GM19468 (cell line): ENCODE results near the gene ELAVL3.
"Not testable (repeated sequence)": the region's sequence is repeated elsewhere in the genome, so short reads cannot be mapped to it uniquely, and the experiment has no call there.

Experiments used
- ATAC-seq: cut with Tn5 transposase; IDR thresholded peaks from one replicate; pipeline ENCODE4 v1.9.1; 2021; ENCODE audit warnings: mild to moderate bottlenecking, moderate library complexity, moderate number of reproducible peaks; ENCODE audit not compliant: unreplicated experiment; ENCODE audit errors: extremely low read depth

The ELAVL3 gene

DNA sequence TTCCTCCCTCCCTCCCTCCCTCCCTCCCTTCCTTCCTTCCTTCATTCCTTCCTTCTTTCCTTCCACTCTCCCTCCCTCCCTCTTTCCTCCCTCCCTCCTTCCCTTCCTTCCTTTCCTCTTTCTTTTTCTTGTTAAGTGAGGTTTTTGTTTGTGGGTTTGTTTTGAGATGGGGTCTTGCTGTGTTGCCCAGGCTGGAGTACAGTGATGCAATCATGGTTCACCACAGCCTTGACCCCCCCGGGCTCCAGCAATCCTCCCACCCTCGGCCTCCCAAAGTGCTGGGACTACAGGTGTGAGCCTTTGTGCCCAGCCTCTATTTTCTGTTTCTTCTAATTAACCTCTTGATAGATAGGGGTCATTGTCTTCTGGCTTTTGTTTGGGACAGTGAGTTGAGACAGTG, 19.4 kb downstream of the ELAVL3 start:
- no peak for ATAC-seq

DNA sequence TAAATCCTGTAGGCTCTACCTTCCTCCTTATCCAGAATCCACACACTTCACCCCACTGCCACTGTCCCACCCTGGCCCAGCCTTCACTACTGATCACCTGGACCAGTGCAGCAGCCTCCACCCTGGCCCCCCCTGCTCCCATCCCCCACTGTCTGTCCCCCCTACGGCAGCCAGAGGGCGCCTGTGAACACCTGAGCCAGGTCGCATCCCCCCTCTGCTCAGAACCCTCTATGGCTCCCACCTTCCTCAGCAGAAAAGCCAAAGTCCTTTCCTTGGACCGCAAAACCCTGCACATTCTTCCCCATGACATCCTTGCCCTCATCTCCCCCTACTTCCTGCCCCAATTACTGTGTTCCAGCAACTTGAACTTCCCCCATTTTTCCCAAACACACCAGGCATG, 20.6 kb downstream of the ELAVL3 start:
- ATAC-seq, result no peak

DNA sequence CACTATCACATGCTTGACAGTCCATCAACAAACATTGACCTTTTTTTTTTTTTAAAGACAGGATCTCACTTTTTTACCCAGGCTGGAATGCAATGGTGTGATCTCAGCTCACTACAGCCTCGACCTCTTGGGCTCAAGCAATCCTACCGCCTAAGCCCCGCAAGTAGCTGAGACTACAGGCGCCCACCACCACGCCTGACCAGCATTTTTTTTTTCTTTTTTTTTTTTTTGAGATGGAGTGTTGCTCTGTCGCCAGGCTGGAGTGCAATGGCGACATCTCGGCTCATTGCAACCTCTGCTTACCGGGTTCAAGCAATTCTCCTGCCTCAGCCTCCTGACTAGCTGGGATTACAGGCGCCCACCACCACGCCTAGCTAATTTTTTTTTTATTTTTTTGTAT, 21.9 kb downstream of the ELAVL3 start:
- ATAC-seq, result not testable (repeated sequence)

DNA sequence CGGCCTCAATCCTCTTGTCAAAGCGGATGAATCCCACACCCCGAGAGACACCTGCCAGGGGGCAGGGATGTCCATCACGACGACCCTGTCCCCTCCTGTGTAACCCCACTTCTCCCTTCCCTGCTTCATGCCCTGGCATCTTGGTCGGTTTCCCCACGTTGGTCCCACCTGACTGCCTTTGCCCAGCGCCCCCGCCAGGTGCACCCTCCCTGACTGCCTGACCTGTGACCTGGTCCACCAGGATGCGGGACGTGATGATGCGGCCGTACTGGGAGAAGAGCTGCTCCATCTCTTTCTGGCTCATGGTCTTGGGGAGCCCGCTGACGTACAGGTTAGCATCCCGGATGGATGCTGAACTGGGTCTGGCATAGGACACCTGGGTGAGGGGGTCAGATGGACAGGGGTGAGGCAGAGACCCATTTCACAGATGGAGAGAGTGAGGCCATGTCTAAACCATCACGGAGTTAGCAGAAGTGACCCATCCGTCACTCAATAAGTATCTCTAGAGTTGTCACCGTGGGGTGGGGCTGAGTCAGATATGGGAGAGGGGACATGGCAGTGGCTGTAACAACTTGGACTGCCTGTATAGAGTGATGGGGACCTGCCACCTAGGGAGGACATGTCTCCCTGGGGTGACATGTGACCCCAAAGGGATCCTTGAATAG, 22.5 kb downstream of the ELAVL3 start:
- no peak for ATAC-seq

DNA sequence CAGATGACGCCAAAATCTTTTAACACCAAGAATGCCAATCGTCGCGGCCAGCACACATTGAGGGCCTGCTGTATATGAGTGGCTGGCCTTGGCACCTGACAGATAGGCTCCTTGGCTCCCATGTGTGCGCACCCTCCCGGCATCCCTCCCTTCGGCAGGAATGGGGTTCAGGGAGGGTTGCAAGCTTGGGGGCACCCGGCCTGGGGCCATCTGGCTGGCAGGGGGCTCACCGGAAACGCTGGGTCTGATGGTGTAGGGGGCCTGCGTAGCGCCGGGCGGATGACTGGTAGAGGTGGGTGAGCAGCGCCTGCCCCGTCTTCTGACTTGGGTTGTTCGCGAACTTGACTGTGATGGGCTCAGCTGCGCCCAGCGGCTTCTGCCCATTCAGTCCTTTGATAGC, 23.0 kb downstream of the ELAVL3 start:
- no peak for ATAC-seq

DNA sequence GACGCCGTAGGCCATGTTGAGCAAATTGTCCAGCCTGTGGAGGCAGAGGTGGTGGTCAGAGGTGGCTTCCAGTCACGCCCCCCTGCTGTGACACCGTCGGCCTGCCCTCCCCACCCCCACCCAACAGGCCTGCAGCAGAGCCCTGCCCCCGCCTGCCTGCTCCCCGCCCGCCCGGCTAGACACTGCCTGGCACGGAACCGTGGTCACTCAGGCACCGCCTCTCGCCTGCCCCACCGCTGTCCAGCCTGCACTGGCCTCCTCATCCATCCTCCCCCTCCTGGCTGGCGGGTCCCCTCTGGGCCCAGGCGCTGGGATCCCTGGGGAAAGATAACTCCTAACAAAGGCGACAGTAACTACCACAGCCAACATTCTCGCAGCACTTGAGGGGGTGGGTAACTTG, 23.7 kb downstream of the ELAVL3 start:
- ATAC-seq, result no peak

DNA sequence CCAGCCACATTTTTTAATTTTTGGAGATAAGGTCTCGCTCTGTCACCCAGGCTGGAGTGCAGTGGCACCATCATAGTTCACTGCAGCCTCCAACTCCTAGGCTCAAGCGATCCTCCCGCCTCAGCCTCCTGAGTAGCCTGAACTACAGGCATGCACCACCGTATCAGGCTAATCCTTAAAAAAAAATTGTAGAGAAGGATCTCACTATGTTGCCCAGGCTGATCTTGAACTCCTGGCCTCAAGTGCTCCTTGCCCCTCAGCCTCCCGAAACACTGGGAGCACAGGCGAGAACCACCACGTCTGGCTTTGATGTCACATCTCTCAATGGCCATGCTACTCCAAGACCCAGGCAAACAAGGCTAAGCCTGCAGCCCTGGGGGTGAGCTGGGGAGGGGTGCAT, 24.2 kb downstream of the ELAVL3 start:
- no peak for ATAC-seq

DNA sequence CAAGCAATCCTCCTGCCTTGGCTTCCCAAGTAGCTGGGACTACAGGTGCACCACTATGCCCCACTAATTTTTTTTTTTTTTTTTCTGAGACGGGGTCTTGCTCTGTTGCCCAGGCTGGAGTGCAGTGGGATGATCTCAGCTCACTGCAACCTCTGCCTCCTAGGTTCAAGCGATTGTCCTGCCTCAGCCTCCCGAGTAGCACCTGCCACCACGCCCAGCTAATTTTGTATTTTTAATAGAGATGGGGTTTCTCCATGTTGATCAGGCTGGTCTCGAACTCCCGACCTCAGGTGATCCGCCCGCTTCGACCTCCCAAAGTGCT, 25.7 kb downstream of the ELAVL3 start:
- ATAC-seq, result not testable (repeated sequence)

DNA sequence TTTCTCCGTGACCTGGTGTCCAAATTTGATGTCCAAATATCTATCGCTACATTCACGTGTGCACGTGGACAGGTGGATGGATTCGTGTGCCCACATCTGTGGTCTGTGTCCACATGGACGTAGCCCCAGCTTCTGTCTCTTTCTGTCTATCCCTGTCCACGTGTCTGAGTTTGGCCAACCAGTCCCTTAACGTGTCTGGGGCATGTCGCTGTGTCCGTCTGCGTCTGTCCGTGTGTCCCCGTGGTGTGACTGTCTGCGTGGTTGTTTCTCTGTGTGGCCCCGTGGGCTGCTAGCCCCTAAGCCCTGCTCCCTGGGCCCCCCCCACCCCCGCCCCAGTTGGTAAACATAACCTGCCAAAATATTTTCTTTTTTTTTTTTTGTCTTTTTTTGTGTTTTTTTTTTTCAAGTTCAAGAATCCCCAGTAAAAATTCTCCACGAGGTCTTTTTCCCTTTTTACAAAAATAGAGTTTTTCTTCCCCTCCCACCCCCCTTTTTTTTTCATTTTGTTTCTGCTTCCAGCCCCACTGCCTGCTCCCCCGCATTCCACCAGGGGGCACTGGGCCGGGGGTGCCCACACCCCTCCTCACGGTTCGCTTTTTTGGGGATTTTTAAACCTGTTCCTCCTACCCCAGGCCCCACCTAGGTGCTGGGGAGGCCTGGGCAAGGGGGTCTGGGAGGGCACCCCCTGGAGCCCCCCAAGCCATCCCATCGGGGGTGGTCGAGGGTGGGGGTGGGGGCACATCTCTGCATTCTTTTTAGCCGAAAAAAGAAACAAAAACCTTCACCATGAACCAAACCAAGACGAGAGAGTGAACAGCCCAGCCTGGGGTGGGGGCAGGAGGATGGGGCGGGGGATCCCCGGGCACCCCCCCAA, 27.1 kb downstream of the ELAVL3 start:
- no peak for ATAC-seq

DNA sequence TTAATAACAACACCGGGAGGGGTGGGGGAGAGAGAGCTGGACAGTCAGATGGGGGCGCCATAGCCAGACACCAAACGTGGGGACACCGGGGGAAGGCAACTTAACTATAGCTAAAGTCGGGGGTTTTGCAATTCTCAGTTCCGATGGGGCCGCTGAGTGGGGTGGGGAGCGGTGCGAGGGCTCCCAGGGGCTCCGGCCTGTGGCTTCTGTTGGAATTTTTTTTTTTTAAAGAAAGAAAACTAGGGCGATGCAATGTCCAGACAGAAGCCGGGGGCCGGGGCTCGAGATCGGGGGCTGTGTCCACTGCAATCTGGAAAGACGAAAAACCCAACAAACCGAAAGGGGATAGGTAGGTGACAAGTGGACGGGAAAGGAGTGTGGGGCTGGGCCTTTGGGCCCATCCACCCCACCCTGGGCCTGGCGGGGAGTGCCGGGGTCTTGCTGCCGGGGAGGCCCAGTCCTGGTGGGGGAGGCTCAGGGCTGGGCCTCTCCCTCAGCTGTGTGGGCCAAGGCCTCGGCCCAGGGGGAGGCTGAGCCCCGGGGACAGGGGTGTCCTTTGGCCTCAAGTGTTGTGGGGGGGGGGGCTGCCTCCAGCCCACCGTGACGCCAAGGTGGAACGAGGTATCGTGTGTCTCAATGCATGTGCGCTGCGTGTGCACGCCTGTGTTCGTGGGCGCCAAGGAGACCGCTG, 28.1 kb downstream of the ELAVL3 start:
- no peak for ATAC-seq

DNA sequence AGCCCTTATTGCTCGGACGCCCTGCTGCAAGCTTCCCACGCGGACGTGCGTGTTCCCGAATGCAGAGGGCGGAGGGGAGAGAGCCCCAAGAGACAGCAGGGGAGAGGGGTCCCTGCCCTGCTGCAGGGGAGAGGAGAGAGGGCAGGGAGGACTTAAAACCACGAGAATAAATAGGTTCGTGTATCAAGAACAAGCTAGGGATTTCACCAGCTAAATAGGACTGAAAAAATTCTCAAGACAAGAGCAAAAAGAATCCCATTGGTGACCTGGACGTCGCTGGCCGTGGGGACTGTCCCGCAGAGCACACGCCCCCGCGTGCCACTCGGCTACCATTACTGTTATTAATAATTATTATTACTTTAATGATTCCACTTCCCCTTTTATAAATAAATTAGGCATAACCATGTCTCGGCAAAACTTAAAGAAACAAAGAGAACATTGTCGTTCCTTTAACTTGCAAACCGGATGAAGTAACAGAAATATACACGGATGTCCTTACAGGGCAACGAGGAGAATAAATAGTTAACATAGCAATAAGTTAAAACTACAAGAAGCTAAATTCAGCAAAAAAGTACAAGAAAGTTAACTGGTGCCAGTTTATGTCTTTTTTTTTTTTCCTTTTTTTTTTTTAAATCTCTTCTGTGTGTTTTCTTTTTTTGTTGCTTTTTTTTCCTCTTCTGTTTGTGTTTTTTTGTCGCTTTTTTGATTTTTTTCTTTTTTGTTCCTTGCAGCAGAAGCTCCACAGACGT, 28.8 kb downstream of the ELAVL3 start:
- ATAC-seq, result no peak

DNA sequence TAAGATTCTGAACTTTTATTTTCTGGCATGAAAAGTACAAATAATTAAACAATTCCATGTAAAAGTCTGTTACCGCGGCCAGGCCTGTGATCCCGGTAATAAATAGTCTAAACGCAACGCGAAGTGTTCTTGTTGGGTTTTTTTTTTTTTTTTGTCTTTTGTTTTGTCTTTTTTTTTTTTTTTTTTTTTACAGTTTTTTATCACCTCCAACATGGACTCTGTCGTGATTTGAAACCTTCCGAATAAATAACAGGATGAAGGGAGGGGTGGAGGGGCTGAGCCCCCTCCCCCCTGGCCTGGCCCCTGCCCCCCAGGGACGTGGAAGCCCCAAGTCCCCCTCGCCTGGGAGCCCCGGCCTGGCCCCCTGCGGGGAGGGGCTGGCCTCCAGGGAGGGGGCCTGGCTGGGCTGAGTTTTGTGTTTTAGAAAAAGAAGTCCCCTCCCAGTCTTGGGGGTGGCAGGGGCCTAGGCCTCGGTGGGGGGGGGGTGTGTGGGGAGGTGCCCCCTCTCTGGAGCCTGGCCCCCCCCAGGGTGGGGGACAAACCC, 29.4 kb downstream of the ELAVL3 start:
- ATAC-seq, result no peak

DNA sequence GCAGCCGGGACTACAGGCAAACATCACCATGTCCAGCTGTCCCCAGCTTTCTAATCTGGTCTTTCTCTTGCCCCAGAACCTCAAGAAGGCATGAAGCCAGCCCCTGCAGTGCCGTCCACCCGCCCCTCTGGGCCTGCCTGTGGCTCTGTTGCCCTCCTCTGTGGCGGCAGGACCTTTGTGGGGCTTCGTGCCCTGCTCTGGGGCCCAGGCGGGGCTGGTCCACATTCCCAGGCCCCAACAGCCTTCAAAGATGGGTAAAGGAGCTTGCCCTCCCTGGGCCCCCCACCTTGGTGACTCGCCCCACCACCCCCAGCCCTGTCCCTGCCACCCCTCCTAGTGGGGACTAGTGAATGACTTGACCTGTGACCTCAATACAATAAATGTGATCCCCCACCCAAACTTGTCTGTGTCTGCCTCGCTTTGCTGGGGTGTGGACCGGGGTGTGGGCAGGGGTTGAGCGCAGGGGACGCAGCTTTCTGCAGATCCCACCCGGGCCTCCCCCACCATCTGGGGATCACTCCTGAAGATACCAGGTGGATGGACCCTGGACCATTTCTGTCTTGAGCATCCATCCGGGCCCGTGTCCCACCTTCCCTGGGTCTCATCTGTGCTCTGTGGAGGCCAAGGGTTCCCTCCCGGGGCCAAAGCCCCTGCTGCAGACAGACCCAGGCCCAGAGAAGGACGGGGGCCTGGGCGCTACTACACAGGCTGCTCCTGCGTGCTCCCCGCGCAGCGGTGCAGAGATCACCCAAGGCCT, 30.1 kb downstream of the ELAVL3 start:
- ATAC-seq, result no peak

DNA sequence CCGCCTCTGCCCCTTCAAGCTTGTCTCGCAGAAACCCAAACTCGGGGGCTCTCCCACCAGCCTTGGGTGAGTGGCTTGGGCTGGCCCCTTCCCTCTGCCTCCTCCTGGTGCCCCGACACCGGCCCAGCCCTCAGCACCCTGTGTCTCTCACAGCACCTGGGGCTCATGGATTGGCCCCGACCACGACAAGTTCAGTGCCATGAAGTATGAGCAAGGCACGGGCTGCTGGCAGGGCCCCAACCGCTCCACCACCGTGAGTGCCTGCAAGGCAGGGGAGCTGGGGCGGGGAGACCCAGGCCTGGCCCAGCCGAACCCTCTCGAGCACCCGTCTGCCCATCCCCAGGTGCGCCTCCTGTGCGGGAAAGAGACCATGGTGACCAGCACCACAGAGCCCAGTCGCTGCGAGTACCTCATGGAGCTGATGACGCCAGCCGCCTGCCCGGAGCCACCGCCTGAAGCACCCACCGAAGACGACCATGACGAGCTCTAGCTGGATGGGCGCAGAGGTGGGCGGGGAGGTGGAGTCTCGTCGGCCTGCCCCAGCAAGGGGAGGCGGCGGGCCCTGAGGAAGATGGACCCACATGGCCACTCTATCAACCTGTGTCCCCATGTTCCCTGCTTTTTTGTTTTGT, 31.8 kb downstream of the ELAVL3 start:
- ATAC-seq, result no peak

DNA sequence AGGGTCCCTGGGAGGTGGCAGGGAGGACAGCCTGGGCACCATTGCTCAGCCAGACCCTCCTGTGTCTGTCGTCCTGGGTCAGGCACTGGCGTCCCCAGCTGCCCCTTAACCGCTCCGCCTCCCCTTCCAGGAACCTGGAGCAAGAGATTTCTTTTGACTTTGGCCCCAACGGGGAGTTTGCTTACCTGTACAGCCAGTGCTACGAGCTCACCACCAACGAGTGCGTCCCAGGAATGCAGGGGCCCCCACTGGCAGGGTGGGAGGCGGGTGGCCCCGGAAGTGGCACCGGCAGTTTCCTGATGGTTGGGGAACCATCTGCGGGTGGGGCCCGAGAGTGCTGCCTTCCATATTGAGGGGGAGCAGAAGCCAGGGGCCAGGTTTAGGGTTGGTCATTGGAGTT, 32.4 kb downstream of the ELAVL3 start:
- ATAC-seq, result no peak

DNA sequence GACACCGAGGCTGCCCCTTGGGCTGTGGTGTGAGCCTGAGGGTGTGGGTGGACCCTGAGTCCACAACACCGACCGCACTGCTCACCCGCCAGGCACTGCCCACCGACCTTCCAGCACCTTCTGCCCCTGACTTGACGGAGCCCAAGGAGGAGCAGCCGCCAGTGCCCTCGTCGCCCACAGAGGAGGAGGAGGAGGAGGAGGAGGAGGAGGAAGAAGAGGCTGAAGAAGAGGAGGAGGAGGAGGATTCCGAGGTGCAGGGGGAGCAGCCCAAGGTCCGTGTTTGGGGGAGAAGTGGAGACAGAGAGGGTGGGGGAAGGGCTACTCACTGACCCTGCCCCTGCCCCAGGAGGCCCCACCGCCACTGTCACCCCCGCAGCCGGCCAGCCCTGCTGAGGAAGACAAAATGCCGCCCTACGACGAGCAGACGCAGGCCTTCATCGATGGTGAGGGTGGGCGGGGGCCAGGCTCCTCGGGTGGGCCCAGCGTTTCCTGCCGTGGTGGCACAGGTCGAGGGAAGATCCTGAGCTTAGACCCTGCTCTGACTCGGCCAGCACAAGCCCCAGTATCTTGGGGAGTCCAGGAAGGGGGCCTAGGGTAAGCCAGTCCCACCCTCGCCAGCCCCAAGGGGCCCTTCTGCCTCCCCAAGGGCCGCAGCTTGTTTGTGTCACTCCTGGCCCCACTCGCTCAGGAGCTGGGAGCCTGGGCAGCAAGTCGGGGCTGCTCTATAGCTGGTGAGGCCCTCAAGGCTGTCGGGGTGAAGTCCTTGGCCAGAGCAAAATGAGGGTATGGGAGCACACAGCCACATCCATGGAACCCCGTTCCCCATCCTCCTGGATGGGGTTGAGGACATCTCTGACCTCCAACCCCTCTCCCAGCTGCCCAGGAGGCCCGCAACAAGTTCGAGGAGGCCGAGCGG, 33.2 kb downstream of the ELAVL3 start:
- no peak for ATAC-seq

DNA sequence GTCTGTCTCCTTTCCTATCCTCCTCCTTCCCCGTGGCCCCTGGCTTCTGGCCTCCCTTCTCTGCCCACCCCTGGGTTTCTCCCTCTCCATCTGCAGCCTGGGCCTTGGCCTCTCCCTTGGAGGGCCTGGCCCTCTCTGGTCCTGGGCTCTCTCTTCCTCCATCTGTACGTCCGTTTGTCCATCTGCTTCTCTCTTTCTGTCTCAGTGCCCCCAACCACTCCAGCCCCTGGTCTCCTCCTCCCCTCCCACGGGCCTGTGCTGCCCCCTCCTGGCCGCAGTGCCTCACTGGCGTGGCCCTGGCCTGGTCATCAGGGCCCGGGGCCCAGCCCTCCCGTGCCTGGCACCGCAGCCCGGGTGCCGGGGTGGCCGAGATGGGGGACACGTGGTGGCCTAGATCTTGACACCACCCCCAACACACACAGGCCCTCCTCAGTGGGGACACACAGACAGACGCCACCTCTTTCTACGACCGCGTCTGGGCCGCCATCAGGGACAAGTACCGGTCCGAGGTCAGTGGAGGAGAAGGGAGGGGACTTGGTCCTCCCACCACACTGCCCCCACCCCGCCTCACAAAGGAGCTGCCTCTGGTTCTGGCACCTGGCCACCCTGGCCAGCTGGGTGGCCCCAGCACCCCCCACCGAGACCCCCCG, 34.1 kb downstream of the ELAVL3 start:
- ATAC-seq, result no peak

DNA sequence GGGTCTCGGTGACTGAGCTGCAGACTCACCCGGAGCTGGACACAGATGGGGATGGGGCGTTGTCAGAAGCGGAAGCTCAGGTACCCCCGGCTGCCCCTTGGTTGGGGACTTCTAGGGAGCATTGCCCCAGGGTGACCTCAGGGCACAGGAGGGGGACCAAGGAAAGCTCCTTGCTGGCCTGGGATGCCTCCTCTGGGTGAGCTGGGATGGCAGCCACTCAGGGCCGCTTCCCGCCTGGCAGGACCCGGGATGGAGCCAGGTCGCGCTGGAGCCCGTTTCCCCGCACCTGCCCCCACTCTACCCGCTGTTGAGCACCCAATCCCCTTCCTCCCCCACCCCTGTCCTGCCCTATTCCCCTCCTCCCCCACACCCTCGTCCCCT, 34.6 kb downstream of the ELAVL3 start:
- no peak for ATAC-seq
